Mucosa of stomach (tissue), 1 donor: ENCODE data around the gene STAT4.

Experiments
- H3K27me3 ChIP-seq: one replicate; pipeline ENCODE4 v1.7.0; 2013; ENCODE audit warnings: mild to moderate bottlenecking, low read length; ENCODE audit not compliant: control insufficient read depth, insufficient read depth
- H3K36me3 ChIP-seq: one replicate; pipeline ENCODE4 v1.7.0; 2013; ENCODE audit warnings: low read length; ENCODE audit not compliant: control insufficient read depth, insufficient read depth
- H3K4me1 ChIP-seq: one replicate; pipeline ENCODE4 v1.7.0; 2013; ENCODE audit warnings: mild to moderate bottlenecking, low read length; ENCODE audit not compliant: control insufficient read depth, insufficient read depth
- H3K4me3 ChIP-seq: one replicate; pipeline ENCODE4 v1.7.0; 2013; ENCODE audit warnings: low read length
- H3K9ac ChIP-seq: one replicate; pipeline ENCODE4 v1.7.0; 2013; ENCODE audit warnings: mild to moderate bottlenecking, low read length, moderate library complexity
- H3K9me3 ChIP-seq: one replicate; pipeline ENCODE4 v1.7.0; 2013; ENCODE audit warnings: mild to moderate bottlenecking, low read length, moderate library complexity; ENCODE audit not compliant: control insufficient read depth
- donor health status: Pancreatic carcinoma.

The STAT4 gene

DNA sequence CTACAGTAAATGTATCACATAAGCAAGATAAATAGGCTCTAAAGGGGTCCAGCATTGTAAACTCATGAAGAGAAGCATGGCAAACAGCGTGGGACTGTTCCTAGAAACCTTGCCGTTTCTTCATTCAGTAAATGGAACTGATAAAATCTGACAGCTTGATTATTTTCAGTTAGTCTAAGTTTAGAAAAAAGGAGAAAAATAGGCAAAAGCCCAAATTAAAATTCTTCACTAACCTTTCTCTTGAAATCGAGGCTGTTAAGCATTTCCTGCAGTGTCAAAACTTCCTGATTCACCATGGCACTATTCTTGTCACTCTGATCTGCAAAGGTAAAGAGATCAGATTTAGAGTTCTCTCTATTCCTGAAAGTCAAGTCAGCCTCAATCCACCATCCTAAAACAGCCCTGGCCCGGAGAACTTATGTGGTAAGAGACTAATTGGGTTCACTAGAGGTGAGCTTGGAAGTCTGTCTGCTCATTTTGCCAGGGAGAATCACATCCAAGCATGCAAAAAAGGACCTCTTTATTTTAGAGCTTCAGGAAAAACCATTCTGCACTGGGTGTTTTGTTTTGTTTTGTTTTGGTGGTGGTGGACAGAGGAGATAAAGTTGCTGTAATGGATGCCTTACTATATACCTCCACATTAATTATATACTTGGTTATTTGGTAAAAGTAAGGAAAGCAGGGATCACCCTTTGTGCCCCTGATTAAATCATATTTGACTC is 84.4 kb downstream of the STAT4 start:
- no peak overlapping the region for H3K4me3 ChIP-seq
- no peaks in the 10 kb centered on the region for H3K4me1 ChIP-seq
- no peaks in the 10 kb centered on the region for H3K36me3 ChIP-seq
- H3K9me3 ChIP-seq = no peaks in the 10 kb centered on the region
- no peak overlapping the region for H3K9ac ChIP-seq
- H3K27me3 ChIP-seq = no peaks in the 10 kb centered on the region

DNA sequence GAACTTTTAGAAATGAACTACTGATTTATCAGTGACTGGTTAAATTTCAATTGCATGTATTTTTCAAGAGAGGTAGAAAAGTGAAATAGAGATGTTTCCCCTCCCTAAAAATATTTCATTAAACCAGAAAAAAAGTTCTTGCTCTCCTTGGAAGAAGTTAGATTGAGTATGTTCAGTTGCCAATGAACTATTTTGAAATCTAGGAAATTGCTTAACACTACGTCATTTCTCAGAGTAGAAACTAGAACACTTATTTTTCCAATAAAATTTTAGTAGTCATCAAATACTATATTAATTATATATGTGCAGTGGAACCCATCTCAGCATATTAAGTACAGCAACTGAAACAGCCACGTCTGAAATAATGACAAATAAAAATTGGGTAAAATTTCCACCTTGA is 85.0 kb downstream of the STAT4 start:
- Histone ChIP-seq H3K4me1 (no peaks in the 10 kb centered on the region), H3K9me3 (no peaks in the 10 kb centered on the region), H3K27me3 (no peaks in the 10 kb centered on the region), H3K9ac (no peak overlapping the region), H3K4me3 (no peak overlapping the region), H3K36me3 (no peaks in the 10 kb centered on the region)

DNA sequence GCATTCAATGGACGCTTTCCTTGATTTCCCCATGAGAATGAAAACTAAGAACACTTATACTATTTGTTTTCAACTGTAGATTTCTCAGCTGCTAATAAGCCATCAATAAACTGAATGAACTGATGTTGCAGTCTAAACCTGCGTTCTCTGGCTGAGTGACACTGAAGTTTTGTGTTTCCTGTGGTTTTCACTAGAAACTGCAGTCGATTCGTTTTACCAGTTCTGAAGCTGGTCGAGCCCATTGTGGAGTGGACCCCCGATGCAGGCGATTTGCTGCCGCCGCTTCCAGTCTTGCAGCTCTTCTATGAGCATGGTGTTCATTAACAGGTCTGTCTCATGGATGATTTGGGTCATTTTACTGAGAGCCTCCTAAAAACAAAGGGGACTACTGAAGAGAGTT is 86.2 kb downstream of the STAT4 start:
- H3K36me3 ChIP-seq = no peaks in the 10 kb centered on the region
- H3K4me1 ChIP-seq = no peaks in the 10 kb centered on the region
- no peaks in the 10 kb centered on the region for H3K9me3 ChIP-seq
- no peak overlapping the region for H3K4me3 ChIP-seq
- H3K27me3 ChIP-seq = no peaks in the 10 kb centered on the region
- H3K9ac ChIP-seq = no peak overlapping the region

DNA sequence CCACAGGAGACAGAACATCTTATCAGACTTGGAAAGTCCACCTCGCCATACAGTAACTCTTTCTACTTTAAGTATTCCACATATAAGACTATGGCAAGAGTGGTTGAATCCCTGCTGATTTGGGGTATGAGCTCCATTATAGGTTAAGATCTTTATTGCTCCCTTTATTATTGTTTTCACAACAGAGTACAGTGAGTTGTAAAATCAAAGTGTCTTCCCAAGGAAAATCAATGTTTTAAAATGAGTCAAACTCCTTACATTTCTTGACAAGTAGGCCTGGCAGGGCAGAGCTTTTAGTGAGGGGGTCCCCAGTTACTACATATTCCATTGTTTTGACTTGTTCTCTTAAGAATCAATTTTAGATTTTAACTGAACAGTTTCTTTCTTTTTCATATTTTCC is 87.2 kb downstream of the STAT4 start:
- H3K9ac ChIP-seq = no peak overlapping the region
- H3K27me3 ChIP-seq = no peaks in the 10 kb centered on the region
- no peaks in the 10 kb centered on the region for H3K9me3 ChIP-seq
- H3K4me1 ChIP-seq = no peaks in the 10 kb centered on the region
- H3K4me3 ChIP-seq = no peak overlapping the region
- no peaks in the 10 kb centered on the region for H3K36me3 ChIP-seq

DNA sequence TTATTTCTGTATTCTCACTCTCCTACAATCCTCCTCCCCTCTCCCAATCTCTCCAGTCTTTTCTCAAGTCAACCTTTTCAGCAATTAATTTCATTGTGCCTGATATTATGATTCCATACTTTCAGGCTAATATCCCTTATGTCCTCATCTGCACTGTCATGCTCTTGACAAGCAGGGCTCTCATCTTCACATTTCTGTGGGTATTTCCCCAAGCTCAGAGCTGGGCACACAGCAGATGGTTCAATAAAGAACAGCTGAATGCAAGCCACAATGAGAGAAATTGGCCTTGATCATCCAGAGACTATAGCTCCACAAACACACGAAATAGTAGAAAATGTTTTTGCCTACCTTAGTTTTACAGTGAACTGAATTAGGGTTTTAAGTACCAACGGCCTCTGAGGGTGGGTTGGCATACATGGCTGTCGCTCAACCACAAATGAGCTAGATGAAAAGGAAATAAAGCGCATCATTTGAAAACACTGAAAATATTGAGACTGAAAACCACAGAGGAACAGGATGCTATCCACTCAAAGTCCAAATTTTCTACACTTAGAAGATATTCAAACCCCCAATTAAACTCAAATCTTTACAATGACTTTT is 89.3 kb downstream of the STAT4 start:
- no peaks in the 10 kb centered on the region for H3K4me1 ChIP-seq
- H3K36me3 ChIP-seq = no peaks in the 10 kb centered on the region

DNA sequence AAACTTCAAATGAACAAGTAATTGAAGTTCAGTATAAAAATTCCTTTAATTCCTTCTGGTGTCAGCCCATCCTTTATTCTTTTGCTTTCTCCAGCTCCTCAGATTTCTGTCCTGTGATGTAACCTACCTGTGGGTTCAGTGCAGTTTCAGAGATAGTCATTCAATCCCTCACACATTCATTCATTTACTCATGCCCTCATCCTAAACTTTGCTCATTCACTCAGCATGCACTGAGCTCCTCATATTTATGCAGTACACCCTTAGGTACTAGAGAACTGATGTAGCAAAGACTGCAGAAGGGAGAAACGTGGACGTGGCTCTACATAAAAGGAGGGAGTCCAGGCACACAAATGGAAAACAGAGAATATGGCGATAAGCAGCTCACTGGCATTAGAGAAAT is 91.5 kb downstream of the STAT4 start:
- H3K4me3 ChIP-seq = no peak overlapping the region
- H3K27me3 ChIP-seq = no peaks in the 10 kb centered on the region
- H3K9ac ChIP-seq = no peak overlapping the region
- no peaks in the 10 kb centered on the region for H3K36me3 ChIP-seq
- H3K9me3 ChIP-seq = no peaks in the 10 kb centered on the region
- H3K4me1 ChIP-seq = no peaks in the 10 kb centered on the region

More for the DNA sequence above, 89.3 kb downstream of the STAT4 start:
- no peaks in the 10 kb centered on the region for H3K9me3 ChIP-seq
- no peak overlapping the region for H3K4me3 ChIP-seq
- H3K9ac ChIP-seq = no peak overlapping the region
- no peaks in the 10 kb centered on the region for H3K27me3 ChIP-seq

DNA sequence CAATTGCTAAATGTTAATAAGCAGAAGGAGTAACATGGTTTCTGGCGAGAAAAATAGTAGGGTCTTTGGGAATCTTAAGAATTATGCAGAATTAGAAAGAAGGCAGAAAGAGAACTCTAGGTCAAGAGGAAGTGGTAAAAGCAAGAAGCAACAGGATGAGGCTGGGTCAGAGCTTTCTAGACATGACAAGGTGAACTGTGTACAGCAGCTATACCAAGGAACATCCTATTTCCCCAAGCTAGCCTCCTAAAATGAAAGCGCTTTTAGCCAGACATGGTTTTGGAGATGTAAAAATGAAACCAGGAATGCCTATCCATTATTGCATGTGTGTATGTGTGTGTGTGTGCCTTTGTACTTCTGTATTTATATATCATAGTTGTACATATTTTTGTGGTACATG is 94.6 kb downstream of the STAT4 start:
- H3K36me3 ChIP-seq = no peaks in the 10 kb centered on the region

DNA sequence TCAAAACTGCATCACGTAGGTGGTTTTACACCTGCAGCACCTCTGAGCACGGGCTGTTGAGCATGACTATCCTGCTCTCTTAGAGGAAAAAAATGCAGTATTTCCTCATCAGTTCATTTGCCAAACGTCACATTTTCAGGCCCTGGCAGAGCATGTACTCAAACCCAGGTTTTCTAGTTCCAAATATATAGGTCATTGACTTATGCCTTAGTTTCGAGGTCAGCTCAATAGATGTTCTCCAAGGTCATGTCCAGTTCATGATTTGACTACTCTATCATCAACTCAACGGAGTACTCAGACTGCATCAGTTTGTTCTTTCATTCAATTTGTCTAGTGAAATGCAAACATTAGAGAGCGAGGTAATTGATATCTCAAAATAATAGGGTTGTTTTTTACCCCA is 97.5 kb downstream of the STAT4 start:
- H3K9ac ChIP-seq = no peak overlapping the region
- H3K9me3 ChIP-seq = no peaks in the 10 kb centered on the region
- no peak overlapping the region for H3K4me3 ChIP-seq
- no peaks in the 10 kb centered on the region for H3K36me3 ChIP-seq
- H3K27me3 ChIP-seq = peaks cover 4% of the 10 kb centered on the region
- H3K4me1 ChIP-seq = no peaks in the 10 kb centered on the region

More for the DNA sequence above, 94.6 kb downstream of the STAT4 start:
- Histone ChIP-seq H3K9ac (no peak overlapping the region), H3K9me3 (no peaks in the 10 kb centered on the region), H3K4me3 (no peak overlapping the region), H3K4me1 (no peaks in the 10 kb centered on the region), H3K27me3 (no peaks in the 10 kb centered on the region)

DNA sequence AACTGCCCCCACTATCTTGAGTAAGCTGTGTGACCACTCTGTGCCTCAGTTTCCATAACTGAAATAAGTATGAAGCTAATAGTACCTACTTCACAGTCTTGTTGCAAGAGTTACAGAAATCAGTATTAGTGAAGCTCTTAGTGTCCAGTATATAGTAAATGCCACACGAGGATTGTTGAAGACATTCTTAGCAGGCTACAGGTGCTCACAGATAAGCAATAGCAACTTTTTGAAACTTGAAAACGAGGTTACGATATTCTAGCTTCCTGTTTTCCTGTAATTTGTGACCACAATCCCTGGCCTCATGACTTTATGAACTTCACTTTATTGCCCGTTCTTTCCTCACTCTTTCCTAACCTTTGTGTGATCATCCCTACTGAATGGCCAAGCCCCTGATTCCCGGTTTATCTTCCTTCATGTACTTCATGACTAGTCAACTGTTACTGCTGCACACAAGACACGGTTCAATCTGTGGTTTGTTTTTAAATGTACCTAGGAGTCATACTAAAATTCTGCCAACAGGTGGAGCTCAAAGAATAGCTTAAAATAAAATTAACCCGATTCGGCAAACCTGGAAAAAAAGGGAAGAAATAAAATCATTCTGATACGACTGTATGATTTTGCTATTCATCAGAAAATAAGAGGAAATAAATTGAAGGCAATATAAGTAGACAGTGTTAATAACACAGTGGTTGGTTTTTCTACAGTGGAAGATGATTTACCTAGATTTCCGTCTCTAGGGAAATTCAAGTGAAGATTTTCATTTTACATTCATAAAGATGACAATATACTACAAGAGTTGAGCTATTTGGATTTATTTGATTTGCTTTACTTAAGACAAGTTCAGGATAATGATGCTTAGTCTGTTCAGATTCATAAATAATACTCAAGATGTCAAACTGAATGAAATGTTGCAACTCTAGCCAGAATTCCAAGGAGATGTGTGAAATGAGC is 98.7 kb downstream of the STAT4 start:
- H3K4me1 ChIP-seq = no peaks in the 10 kb centered on the region
- peaks cover 4% of the 10 kb centered on the region for H3K27me3 ChIP-seq
- no peaks in the 10 kb centered on the region for H3K36me3 ChIP-seq
- no peak overlapping the region for H3K4me3 ChIP-seq
- H3K9me3 ChIP-seq = no peaks in the 10 kb centered on the region
- no peak overlapping the region for H3K9ac ChIP-seq

DNA sequence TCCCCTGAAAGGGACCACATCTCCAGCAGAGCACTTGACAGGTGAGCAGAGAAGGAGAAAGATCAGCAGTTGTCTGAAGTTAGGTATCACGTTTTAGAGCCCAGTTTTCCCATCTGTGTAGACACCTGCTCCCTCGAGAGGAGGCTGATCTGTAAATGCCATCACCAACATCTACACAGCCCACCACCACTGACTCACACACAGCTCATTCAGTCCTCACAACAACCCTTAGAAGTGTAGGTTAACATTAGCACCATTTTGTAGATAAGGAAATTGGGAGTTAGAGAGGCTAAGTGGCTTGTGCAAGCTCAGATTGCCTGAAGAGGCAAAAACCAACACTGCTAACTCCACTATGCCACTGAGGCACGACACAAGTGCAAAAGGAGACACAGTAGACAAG is 99.6 kb downstream of the STAT4 start:
- no peaks in the 10 kb centered on the region for H3K36me3 ChIP-seq
- peaks cover 4% of the 10 kb centered on the region for H3K27me3 ChIP-seq
- no peak overlapping the region for H3K4me3 ChIP-seq
- H3K9ac ChIP-seq = no peak overlapping the region
- no peaks in the 10 kb centered on the region for H3K9me3 ChIP-seq
- no peaks in the 10 kb centered on the region for H3K4me1 ChIP-seq

DNA sequence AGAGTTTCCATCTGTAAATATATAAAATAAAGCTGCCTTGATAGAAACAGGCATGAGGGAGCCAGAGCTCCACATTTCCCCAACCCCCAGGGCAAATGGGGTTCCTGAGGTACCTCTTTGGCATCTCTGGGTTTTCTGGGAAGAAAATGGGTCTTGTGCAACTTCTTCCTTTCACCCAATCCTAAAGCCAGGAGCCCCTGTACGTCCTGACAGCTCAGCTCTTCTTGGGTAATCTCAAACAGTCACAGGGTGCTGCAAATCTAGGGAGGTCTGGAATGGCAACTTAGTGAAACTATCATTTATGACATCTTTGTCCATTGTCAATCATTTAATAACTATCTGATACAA is 100.2 kb downstream of the STAT4 start:
- no peaks in the 10 kb centered on the region for H3K4me1 ChIP-seq
- H3K4me3 ChIP-seq = no peak overlapping the region
- H3K9me3 ChIP-seq = no peaks in the 10 kb centered on the region
- H3K27me3 ChIP-seq = peaks cover 4% of the 10 kb centered on the region
- H3K9ac ChIP-seq = no peak overlapping the region
- H3K36me3 ChIP-seq = no peaks in the 10 kb centered on the region
